NCI-H510A treated with DMSO at 0.1 percent for 48 hours (cell line): ENCODE results near the gene SHROOM3.
"Not testable (repeated sequence)": the region's sequence is repeated elsewhere in the genome, so short reads cannot be mapped to it uniquely, and the experiment has no call there.

Experiments used
- DNase-seq: peaks from one replicate; lab custom pipeline; 2025; lab: John Stamatoyannopoulos, UW

SHROOM3 gene

DNA sequence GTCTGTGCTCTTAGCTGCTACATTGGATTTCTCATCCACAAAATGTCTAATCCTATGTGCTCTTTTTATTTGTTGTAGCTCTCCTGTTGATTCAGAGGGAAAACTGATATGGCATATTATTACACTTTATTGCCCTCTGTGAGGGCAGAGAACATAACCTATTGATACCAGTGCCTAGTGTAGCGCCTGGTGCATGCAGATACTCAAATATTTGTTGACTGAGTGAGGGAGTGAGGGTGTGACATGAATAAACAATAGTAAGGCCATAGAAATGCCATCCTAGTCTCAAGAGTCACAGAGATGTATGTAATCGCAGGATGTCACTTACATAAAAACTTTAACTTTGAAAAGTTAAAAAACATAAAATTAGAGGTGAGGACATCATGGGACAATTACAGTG lies 159.1 kb downstream of the SHROOM3 start:
- DNase-seq: peak; percentile 22

DNA sequence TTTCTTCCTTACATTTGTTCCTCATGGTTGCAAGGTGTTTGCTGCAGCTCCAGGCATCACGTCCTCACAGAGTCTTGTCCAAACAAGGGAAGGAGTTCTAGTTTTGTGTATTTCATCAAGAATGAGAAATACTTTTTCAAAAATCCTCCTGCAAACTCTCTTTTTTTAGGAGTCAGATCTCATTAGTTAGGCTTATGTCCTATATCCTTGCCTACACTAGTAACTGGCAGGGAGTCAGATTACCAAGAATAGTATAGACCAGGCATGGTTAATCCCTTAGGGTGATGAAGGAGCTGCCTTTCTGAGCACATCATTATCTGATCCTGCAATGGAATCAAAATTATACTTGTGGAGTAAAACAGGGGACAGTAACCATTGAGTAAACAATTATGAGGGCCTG lies 160.4 kb downstream of the SHROOM3 start:
- no peak for DNase-seq

DNA sequence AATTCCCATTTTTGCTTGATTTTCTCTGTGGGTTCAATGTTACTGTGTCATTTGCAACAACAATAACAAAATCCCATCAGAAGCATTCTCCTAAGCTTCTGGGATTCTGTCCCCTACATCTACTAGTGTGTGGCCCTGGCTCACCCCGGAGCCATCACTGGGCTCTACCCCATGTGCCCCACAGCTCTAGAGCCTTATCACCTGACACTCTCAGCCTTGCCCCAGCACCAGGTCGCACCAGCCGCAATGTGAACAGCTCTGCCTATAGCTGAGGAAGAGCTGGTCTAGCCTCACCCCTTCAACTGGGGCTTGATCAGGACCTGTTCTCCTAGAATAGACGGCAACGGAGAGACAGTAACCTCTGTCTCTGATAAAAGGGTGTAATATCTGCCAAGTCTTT lies 161.7 kb downstream of the SHROOM3 start:
- DNase-seq: no peak

DNA sequence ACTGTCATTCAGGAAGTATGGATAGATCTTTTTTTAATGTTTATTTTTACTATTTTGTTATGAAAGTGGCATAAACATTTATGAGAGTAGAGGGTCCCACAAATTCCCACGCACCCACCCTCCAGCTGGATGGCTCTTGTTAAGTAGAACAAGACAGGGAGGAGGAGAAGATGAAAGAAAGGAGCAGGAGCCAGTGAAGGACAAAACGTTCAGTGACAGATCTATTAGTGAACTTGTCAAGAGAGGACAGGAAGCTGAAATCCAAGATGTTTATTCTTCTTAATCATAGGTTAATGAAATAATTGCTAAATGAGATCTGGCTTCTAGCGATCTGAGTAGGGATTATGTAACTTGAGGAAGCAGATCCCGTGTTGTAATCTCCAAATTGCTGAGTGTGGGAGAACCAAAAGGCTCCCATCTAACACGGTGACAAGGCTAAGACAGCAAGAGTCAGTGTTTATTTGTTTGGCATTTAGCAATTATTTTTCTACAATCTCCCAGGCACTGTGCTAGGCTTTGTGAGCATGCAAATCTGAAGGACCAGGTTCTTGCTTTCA lies 162.5 kb downstream of the SHROOM3 start:
- no peak for DNase-seq

DNA sequence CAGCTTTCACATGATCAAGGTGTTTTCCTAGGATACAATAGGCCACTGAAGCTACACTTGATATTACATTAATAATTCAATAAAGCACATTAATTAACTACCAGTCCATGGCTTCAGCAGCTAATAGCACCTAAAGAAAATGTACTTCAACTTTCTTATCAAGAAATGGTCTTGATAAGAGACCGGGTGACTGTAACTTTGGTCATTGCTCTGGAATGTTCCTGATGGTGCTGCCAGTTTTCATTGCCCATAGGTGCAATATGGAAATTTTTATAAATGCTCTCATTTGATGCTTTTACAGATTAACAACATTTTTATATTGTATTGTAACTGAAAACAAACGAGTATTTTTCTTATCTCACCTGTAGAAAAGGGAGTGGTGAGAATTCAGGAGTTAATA lies 165.4 kb downstream of the SHROOM3 start:
- DNase-seq: no peak

DNA sequence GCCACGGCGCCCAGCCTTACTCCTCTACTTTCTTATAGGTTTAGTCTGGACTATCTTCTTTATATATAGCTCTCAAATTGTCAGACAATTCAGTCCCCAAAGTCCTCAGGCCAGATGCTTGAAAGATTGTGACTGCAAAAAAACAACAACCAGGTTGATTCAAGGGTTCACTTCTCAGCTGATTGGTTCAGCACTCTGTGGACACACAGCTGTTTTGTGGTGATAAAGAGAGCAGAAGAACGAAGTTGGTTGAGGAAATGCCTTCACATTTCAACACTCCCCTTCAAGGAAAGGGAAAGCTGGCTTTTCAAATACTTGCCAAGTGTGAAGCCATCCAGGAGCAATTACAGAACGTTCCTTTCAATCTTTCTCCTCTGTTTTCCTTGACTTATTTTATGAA lies 166.8 kb downstream of the SHROOM3 start:
- DNase-seq: no peak

DNA sequence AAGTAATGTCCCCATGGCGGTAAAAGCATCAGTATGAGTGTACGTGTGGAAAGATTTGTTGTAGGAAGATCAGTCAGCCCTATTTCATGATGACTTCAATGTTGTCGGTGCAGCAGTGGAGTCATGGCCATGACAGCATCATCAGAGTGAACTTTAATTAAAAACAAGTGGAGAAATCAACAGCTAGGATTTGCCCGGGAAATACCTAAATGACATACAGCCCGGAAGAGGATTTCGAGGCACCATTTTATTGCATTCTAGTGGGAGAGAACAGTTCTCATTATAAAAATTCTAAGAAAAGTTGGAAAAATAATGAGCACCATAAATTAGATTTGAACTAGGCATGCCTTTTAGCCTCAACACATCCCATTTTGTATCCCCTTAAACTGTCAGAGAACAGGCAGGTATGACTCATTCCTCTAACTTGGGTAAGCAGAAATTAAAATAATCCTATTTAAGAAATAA lies 170.1 kb downstream of the SHROOM3 start:
- no peak for DNase-seq

DNA sequence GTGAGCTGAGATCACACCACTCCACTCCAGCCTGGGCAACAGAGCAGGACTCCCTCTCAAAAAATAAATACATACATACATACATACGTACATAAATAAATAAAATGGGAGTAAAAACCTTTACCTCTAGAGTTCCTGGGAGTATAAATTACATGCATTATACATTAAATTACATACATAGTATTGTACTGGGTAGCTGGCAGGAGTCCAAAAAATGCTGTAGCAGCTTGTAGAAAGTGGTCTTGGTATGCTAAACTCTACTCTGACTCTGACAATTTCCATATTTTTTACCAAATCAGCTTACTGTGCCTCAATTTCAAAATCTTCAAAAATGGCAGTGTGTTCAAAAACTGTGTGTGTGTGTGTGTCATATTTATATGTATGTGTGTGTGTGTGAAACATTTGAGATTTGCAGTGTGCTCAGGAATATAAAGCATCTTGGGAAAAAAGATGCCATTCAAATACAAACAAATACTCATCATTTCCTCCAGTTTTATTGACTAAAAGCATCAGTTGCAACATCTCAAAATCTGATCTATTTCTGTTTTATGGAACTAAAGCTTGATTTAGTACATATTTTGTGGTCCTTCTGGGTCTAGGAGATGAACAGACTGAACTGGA lies 171.7 kb downstream of the SHROOM3 start:
- DNase-seq: no peak

DNA sequence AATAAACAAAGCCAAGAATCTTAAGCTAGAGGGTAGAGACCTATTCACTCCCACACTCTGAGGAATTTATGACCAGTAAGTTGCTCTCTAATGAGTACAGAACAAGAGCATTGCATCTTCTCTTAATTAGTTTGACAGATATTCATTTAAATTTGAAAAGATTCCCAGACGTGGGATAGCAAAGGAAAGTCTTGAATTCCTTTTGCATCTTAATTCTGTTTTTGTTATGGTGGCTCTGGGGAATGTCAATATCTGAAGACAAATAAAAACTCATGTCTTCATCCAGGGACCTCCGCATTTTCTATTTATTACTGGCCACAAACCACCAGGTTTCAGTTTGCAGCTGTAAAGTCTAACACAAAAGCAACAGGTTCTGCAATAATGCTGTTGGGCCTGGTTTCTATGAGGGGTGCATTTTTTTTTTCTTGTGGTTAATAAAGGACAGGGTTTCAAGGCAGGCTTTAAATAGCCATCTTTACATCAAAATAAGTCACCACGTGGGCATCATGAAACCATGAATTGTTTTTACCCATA lies 172.3 kb downstream of the SHROOM3 start:
- no peak for DNase-seq

DNA sequence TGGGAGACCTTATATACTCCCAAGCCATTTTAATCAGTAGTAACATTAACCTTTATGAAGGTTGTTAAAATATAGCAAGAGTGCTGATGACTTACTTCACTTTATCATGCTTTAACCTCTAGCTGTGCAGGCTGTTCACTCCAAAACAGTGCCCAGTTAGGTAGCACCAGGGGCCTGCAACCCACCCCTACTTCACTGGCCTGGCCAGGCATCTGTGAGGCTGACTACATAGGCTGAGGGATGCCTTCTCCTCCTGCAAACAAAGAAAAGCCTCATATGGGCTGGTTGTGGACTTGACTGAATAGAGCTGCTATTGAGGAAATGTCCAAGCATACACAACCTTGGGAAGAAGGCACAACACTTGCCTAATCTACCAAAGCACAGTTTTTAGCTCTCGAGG lies 172.8 kb downstream of the SHROOM3 start:
- DNase-seq: no peak

DNA sequence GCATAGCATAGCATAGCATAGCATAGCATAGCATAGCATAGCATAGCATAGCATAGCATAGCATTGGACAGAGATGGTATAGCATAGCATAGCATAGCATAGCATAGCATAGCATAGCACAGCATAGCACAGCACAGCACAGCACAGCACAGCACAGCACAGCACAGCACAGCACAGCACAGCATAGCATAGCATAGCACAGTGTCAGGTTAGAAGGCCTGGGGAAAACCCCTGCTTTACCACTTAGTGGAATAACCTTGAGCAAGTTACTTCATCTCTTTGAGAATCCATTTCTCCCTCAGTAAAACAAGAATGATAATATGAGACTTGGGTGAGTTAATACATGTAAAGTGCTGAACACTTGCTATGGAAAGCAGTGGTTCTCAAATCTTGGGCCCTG lies 173.5 kb downstream of the SHROOM3 start:
- DNase-seq: not testable (repeated sequence)

DNA sequence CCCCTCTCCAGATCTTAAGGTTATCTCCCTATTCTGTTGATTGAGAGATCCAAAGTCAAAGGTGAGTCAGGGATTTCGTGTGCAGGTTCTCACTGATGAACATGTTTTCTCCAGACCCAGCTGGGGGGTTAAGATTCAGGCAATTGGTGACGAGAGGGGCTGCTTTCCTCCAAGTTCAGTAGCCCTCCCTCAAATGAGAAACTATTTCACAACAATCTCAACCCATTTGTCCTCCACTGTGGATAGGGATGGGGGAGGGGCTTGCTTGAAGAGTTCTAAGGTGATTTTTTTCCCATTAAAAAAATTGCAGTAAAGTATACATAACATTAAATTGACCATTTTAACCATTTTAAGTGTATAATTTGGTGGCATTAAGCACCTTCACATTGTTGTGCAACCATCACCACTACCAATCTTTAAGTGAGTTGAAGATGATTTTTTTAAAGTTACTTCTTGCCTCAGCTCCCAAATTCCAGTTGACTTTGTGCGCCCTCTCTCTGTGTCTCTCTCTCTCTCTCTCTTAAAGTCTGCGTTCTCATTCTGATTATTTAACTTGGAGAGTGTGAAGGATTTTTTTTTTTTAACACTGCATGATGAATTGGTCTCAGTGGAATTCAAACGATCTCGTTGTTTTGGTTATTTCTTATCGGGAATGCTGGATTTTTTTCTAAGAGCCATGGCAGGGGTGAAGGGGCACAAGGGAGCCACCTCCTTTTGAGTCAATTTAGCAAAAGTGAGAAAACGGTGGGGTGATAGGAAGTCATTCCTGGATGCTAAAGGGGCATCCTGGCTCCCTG lies 175.9 kb downstream of the SHROOM3 start:
- DNase-seq: no peak

DNA sequence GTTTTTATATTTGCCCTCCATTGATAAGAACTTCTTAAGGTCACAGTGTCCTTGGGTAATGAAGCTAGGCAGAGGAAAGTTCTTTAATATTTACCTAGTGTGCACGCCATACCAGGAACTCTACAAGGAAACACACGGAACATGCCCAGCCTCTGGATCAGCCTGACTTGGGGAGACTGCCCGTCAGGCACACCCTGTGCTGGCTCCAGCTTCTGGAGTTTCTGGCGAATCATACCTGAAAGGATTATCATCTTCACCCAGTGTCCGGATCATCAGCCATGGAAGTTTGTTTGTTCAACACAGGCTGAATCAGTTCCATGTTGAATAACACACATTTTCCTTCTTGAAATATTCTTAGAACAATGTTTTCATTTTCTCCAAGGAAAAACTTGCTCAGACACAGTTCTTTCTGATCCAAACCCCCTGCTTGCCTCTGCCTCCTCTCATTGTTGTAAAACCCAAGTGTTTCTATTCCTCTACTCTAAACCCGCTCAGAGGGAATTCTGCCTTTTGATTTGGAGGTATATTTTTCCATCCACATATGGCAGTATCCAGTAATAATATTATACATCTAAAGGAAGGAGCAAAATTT lies 176.7 kb downstream of the SHROOM3 start:
- DNase-seq: no peak

DNA sequence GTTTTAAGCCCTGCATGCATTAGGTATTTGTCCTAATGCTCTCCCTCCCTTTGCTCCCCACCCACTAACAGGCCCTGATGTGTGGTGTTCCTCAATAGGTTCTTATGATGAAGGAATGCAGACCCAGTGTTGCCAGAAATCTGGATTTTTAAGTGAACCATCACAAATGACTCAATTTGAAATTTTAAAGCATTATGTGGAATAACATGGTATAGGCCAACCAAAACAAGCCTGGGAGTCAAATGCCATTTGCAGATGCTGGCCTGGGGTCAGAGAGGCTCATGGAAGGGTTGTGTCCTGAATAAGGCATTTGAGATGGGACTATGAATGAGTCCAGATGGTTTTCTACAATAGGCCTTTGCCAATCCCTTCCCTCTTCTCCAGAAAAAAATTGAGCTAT lies 179.6 kb downstream of the SHROOM3 start:
- no peak for DNase-seq

DNA sequence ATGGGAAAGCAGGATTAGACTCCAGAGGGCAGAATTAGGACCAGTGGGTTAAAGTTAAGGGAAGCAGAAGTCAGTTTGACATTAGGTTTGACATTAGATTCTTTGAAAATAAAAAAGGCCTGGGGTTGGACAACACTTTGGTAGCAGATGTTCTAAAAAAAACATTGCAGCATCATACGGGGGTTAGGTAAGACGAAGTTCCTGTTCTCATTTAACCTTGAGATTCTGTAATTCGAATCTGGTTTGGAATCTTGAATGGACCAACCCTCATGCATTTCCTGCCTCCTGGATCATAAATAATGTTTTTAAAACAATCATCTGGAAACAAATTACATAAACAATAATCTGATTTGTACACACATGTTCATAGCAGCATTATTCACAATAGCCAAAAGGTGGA lies 181.0 kb downstream of the SHROOM3 start:
- DNase-seq: no peak

DNA sequence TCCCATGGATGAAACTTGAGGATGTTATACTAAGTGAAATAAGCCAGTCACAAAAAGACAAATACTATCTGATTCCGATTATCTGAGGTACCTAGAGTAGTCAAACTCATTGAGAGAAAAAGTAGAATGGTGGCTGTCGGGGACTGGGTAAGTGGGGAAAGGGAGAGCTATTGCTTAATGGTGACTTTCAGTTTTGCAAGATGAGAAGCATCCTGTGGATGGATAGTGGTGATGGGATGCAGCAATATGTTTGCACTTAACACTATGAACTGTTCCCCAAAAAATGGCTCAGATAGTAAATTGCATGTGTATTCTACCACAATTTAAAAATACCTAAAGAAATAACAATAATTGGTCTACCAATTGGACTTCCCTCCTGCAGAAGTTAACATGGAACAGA lies 181.5 kb downstream of the SHROOM3 start:
- DNase-seq: no peak

DNA sequence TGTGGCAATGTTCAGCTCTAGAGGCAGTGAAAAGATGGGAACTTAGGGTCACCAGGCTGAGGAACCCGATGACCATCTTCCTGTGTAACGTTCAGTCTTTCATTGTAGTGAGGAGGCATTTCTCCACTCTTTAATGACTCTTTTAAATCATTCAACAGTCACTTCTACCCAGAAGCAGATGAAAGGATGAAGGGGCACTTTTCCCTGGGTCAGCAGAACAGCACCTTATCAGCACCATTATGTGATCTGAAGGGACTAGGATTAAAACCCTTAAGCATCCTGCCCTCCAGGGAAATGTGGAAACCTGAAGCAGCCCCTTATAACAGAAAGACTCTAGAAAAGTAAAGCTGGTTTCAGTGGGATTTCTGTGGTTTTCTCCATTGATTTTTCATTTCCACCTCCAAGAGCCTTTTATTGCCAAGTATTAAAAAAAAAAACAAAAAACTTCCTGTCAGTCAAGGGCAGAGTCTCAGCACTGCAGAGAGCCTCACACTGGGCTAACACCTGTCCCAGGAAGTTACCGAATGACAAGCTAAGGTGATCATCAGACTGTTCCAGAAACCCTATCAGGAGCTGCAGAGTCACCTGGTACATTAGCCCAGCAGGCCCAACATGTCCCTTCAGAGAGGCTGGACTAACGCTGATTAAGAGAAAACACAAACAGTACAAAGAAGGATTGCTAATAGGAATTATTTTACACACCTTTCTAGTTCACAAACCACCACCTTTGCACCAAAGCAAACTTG lies 185.9 kb downstream of the SHROOM3 start:
- peak; percentile 70 for DNase-seq

DNA sequence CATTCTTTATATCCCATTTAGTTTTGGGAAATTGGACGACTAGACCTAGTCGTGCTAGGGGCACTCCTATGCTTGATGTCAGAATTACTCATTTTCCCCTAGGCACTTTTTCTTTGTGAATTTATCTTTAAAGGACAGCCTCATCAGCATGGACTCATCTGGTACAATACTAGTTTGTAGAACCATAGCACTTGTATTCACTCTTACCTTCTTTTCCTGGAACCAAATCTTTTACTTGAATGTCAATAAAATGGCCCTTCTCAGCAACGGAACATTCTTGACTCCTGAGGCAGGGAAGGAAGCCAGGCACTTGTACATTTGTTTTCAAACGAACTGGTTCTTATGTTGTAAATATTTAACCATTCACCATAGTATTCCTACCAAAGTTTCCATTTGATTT lies 187.1 kb downstream of the SHROOM3 start:
- DNase-seq: no peak

DNA sequence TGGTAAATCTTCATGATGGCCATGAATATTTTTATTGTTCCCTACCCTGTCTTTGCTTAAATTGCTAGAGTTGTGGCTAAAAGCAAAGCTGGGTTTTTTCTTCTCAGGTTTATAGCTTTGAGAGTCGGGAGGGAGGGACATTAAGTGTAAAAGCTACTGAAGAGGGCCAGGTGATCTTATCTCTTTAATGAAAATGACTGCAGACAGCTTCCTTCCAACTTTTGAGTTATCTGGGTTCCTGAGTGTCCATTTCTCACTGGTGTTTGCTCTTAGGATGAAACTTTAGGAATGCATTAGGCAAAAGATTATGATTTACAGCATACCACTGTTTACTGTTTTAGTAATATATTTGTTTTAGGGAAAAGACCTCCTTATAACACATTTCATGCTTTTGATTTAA lies 187.7 kb downstream of the SHROOM3 start:
- DNase-seq: no peak

DNA sequence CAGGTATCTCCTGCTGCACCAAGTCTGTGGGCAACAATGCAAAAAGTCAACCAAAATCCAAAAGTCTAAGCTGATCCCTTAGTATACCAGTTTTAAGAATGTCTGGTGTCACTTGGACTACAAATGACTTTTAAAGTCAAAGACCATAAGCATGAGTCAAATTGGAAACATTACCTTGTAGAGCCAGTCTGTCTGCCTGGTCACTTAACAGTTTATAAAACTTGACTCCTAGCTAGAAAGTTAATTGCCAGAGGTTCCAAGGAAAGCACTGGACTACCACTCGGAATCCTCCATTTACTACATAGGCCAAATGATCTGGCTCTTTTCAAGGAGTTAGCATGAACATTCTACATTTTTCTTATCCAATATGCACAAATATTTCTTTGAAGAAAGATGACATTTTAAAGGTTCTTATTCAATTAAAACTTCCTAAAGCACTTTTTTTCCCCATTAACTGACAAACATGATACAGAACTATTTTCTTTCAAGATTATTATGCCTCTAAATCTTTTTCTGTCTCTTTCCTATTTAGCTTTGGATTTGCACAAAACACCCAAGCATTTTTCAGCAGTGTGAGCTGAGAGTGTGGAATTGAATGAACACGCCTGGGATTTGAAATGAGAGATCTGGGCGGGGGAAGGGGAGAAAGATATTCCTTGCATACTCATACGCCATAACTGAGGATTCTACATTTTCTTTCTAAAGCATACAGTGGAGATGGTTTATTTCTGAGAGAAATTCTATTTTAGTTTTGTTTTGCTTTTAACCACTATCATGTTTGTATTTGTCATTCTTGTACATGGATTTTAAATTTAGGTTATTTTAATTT lies 188.4 kb downstream of the SHROOM3 start:
- no peak for DNase-seq

DNA sequence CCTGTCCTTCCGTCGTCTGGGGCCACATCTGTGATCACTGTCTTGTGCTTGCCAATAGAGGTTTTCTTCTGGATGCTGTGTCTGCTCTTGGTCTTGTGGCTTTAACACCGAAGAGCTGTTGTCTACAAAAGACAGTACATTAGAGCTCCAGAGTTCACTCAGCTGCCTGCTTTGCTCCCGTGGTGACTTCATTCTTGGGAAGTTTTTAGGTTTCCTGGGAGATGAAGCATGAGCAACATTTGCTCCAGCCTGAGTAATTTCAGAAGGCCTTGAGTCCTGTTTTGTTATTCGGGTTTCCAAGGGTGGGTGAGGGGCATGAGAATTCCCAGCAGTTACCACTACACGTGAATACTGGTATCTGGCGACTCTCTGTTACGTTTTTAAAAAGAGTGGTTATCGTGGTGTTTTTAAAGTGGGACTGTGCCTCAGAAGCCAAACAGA lies 189.2 kb downstream of the SHROOM3 start:
- DNase-seq: no peak
